ENCODE results near the gene IMP3. TPM values are rescaled to one million over a fixed set of nuclear protein-coding genes. Genes with fewer than 3 reads are reported as not detected.

The IMP3 gene
- total RNA-seq, 2 experiments from 2014 or later = 101 to 174 TPM

- CTCF ChIA-PET (ENCODE audit: unreplicated experiment) = no interaction called here
- Histone ChIP-seq H3K36me3 (ENCODE audit: insufficient read depth, low read length) (peaks cover 2% of the 10 kb centered on the region; the same call in 1 of the 2 replicates), H2AFZ (ENCODE audit: low read length) (no peak overlapping the region), H3K4me3 (ENCODE audit: low read depth, low read length, poor library complexity, severe bottlenecking) (no peak overlapping the region), H3K79me2 (ENCODE audit: insufficient read depth, low read depth, low read length) (peaks cover 14% of the 10 kb centered on the region; the same call in 1 of the 2 replicates), H3K9me2 (ENCODE audit: insufficient read depth, low read length) (no peaks in the 10 kb centered on the region), H4K20me1 (ENCODE audit: insufficient read depth, low read length) (no peaks in the 10 kb centered on the region), H3K9me3 (ENCODE audit: low read length) (no peaks in the 10 kb centered on the region), H3K4me2 (ENCODE audit: low read length) (no peak overlapping the region), H3K4me1 (ENCODE audit: insufficient read depth, low read length, poor library complexity, severe bottlenecking) (peaks cover 21% of the 10 kb centered on the region), H3K27ac (ENCODE audit: low read depth, low read length, poor library complexity, severe bottlenecking) (no peak overlapping the region)
- intact Hi-C loops (cut with micrococcal nuclease; ENCODE audit: unreplicated experiment) = no loop called here
- POLR2A ChIA-PET = interaction anchor here (0.6 kb wide), 1 partner anchor 271 kb away, joined by 5 read pairs; no protein-coding TSS in a partner anchor
- DNase-seq (ENCODE audit: low spot score) = no peak
- TF ChIP-seq EZH2phosphoT487 (IDR thresholded peaks at IDR 0.05; ENCODE audit: borderline replicate concordance, low read depth, low read length) = no peak
- no peak for TF ChIP-seq CTCF (conservative IDR thresholded peaks at IDR 0.05; ENCODE audit: low read length)
- BruUV-seq (replicated peaks) = no TSS peak
Measured at GRCh38 chr15:75631935-75632334, 8.1 kb downstream of the IMP3 start.

GRCh38 chr15:75625542-75626347, 14.3 kb downstream of the IMP3 start, which contains the start of gene SNUPN:
Gene SNUPN (minus strand): TSS chr15:75625725. CDS start chr15:75621051, 4,674 bp downstream.
- no peaks in the 10 kb centered on the region for H3K9me2 ChIP-seq (ENCODE audit: insufficient read depth, low read length)
- peaks cover 17% of the 10 kb centered on the region; the same call in 1 of the 2 replicates for H3K79me2 ChIP-seq (ENCODE audit: insufficient read depth, low read depth, low read length)
- intact Hi-C loops (cut with micrococcal nuclease; ENCODE audit: unreplicated experiment) = loop anchor here (1.0 to 5.0 kb wide), 5 partner anchors 15 to 603 kb away; partner anchors contain the start of genes IMP3, MAN2C1, PPCDC and PTPN9

More at GRCh38 chr15:75625542-75626347, 14.3 kb downstream of the IMP3 start, which contains the start of gene SNUPN:
- H3K4me2 ChIP-seq (ENCODE audit: low read length) = peak within 1 kb of the TSS; percentile 90
- no peaks in the 10 kb centered on the region for H3K9me3 ChIP-seq (ENCODE audit: low read length)
- TF ChIP-seq EZH2phosphoT487 (IDR thresholded peaks at IDR 0.05; ENCODE audit: borderline replicate concordance, low read depth, low read length) = no peak
- no peak for TF ChIP-seq CTCF (conservative IDR thresholded peaks at IDR 0.05; ENCODE audit: low read length)
- peaks cover 15% of the 10 kb centered on the region; the same call in 1 of the 2 replicates for H3K36me3 ChIP-seq (ENCODE audit: insufficient read depth, low read length)
- TSS peak; percentile 94 for BruUV-seq (replicated peaks)
- peaks cover 21% of the 10 kb centered on the region for H3K4me1 ChIP-seq (ENCODE audit: insufficient read depth, low read length, poor library complexity, severe bottlenecking)
- peak within 1 kb of the TSS; percentile 93 for H3K27ac ChIP-seq (ENCODE audit: low read depth, low read length, poor library complexity, severe bottlenecking)
- peak within 1 kb of the TSS; percentile 56; the same call in 1 of the 2 replicates for H2AFZ ChIP-seq (ENCODE audit: low read length)
- peak within 1 kb of the TSS; percentile 99 for H3K4me3 ChIP-seq (ENCODE audit: low read depth, low read length, poor library complexity, severe bottlenecking)
- H4K20me1 ChIP-seq (ENCODE audit: insufficient read depth, low read length) = no peaks in the 10 kb centered on the region
- ChIA-PET CTCF (ENCODE audit: unreplicated experiment) (no interaction called here), POLR2A (interaction anchor here (0.5 to 2.8 kb wide), 7 partner anchors 12 to 222 kb away, joined by 3 to 15 read pairs (median 6); partner anchors contain the start of genes IMP3, PTPN9 and SIN3A)
- DNase-seq (ENCODE audit: low spot score) = peak; percentile 98

All from OCI-LY7 (cell line).